Lung (tissue), 12 donors: ENCODE measurements around the gene RFX4. TPM values are rescaled to one million over a fixed set of nuclear protein-coding genes. Genes with fewer than 3 reads are reported as not detected.

Experiments
- ATAC-seq: fragments of 200-7000 bp; cut with Tn5 transposase; one replicate; pipeline ENCODE4 v1.9.1; 2020; ENCODE audit warnings: moderate number of reproducible peaks; ENCODE audit not compliant: insufficient read depth, low FRiP score
- DNase-seq, 3 donors: peaks; one replicate each; pipeline ENCODE4 v3.0.0-alpha.2; 2013 to 2017
- H3K27ac ChIP-seq, 2 donors: one replicate each; pipeline ENCODE4 v1.5.1; 2013; ENCODE audit warnings: mild to moderate bottlenecking in 2 of 2, moderate library complexity in 2 of 2, control low read depth in 1 of 2, inconsistent platforms in 1 of 2, low read depth in 1 of 2, low read length in 1 of 2
- H3K27me3 ChIP-seq, 3 donors: one replicate each; pipeline ENCODE4 v1.5.1; 2013; ENCODE audit warnings: low read length in 2 of 3; ENCODE audit not compliant: control insufficient read depth in 3 of 3, insufficient read depth in 3 of 3
- H3K36me3 ChIP-seq, 4 donors: one replicate each; pipeline ENCODE4 v1.5.1; 2013; ENCODE audit warnings: low read length in 4 of 4, mild to moderate bottlenecking in 1 of 4, moderate library complexity in 1 of 4; ENCODE audit not compliant: control insufficient read depth in 4 of 4, insufficient read depth in 4 of 4
- H3K4me1 ChIP-seq, 5 donors: one replicate each; pipeline ENCODE4 v1.5.1; 2013; ENCODE audit warnings: low read length in 5 of 5, mild to moderate bottlenecking in 2 of 5, moderate library complexity in 1 of 5; ENCODE audit not compliant: control insufficient read depth in 5 of 5, insufficient read depth in 5 of 5
- H3K4me3 ChIP-seq: one replicate; pipeline ENCODE4 v1.5.1; 2013; ENCODE audit warnings: mild to moderate bottlenecking, control low read depth, moderate library complexity
- H3K9ac ChIP-seq, 2 donors: one replicate each; pipeline ENCODE4 v1.5.1; 2013; ENCODE audit warnings: low read length in 2 of 2, control low read depth in 1 of 2; ENCODE audit not compliant: insufficient read depth in 1 of 2
- H3K9me3 ChIP-seq, 4 donors: one replicate each; pipeline ENCODE4 v1.5.1; 2013; ENCODE audit warnings: low read length in 3 of 4, mild to moderate bottlenecking in 1 of 4, moderate library complexity in 1 of 4; ENCODE audit not compliant: control insufficient read depth in 4 of 4, insufficient read depth in 3 of 4
- CTCF ChIP-seq: IDR thresholded peaks from 2 replicates; pipeline ENCODE4 v1.5.1; 2012; ENCODE audit warnings: mild to moderate bottlenecking; ENCODE audit errors: control extremely low read depth, extremely low read depth
- WGBS, 2 donors: extraction: QIAGEN DNeasy Blood & Tissue Kit; methylation state at CpG; one replicate each; pipeline ENCODE4 v1.1.7; 2013; 5-methylcytosine and 5-hydroxymethylcytosine counted together
- polyA plus RNA-seq, 2 donors: library from polyadenylated mRNA; stranded (reverse); fragments of 200-250 nt; gene quantifications; one replicate each; pipeline ENCODE4 v1.2.1, GENCODE V29; 2013
- total RNA-seq, 2 donors: library from RNA; depleted of rRNA in 1 of 2; stranded (reverse); fragments of >200 nt in 1 of 2; gene quantifications; one replicate each; pipeline ENCODE4 v1.2.1, GENCODE V29; 2014 to 2021
- donor health status: control.
- donor health status: control.
- donor health status: Bipolar disorder and iron deficiency.
- donor health status: healthy.
- donor health status: DM: yes; HTN: yes; CAD: no.

RFX4 gene
- total and polyA plus RNA-seq, 4 donors: not detected

- Histone ChIP-seq H3K4me1 (no peaks in the 10 kb centered on the region), H3K36me3 (no peaks in the 10 kb centered on the region), H3K9ac (no peak overlapping the region), H3K27ac (no peak overlapping the region), H3K27me3 (no peaks in the 10 kb centered on the region), H3K9me3 (no peaks in the 10 kb centered on the region), H3K4me3 (no peak overlapping the region)
- no peak for TF ChIP-seq CTCF
- ATAC-seq (no peak), DNase-seq (no peak)
- WGBS, 2 donors: 94 to 95% methylated on average over 2 of the region's 2 CpGs
Measured at GRCh38 chr12:106651552-106651951, 68.7 kb downstream of the RFX4 start.

- no peaks in the 10 kb centered on the region for H3K36me3 ChIP-seq
- no peak overlapping the region for H3K4me3 ChIP-seq
- no peaks in the 10 kb centered on the region for H3K9me3 ChIP-seq
- H3K9ac ChIP-seq: no peak overlapping the region
- no peaks in the 10 kb centered on the region for H3K4me1 ChIP-seq
- no peak overlapping the region for H3K27ac ChIP-seq
- no peak for TF ChIP-seq CTCF
- no peaks in the 10 kb centered on the region for H3K27me3 ChIP-seq
- ATAC-seq: no peak
- 78 to 93% methylated on average over 7 of the region's 7 CpGs for WGBS, 2 donors
- DNase-seq: no peak
Measured at GRCh38 chr12:106652510-106653015, 69.8 kb downstream of the RFX4 start.

- peaks cover 0 to 3% (median 0%) of the 10 kb centered on the region in 3 donors for H3K27me3 ChIP-seq
- no peaks in the 10 kb centered on the region for H3K36me3 ChIP-seq
- no peak overlapping the region for H3K9ac ChIP-seq
- no peak overlapping the region for H3K4me3 ChIP-seq
- WGBS, 2 donors: 78 to 98% methylated on average over 3 of the region's 3 CpGs
- peaks cover 0 to 7% (median 0%) of the 10 kb centered on the region in 4 donors for H3K9me3 ChIP-seq
- no peak for TF ChIP-seq CTCF
- H3K4me1 ChIP-seq: no peaks in the 10 kb centered on the region
- no peak for ATAC-seq
- no peak overlapping the region for H3K27ac ChIP-seq
- DNase-seq: no peak
Measured at GRCh38 chr12:106655577-106655976, 72.8 kb downstream of the RFX4 start.

- 75 to 92% methylated on average over 3 of the region's 3 CpGs for WGBS, 2 donors
- Histone ChIP-seq H3K9ac (no peak overlapping the region), H3K4me3 (no peak overlapping the region), H3K9me3 (peaks cover 0 to 9% (median 3%) of the 10 kb centered on the region in 4 donors), H3K27me3 (peaks cover 0 to 3% (median 0%) of the 10 kb centered on the region in 3 donors), H3K36me3 (no peaks in the 10 kb centered on the region), H3K4me1 (no peaks in the 10 kb centered on the region), H3K27ac (no peak overlapping the region)
- no peak for TF ChIP-seq CTCF
- DNase-seq (no peak), ATAC-seq (no peak)
Measured at GRCh38 chr12:106657488-106657887, 74.7 kb downstream of the RFX4 start.
